SK-N-SH (cell line): ENCODE measurements around the gene TACR2. TPM values are rescaled to one million over a fixed set of nuclear protein-coding genes. Genes with fewer than 3 reads are reported as not detected.

Experiments used
- CTCF ChIA-PET: fragments of 300-600, 350-600 bp; formaldehyde crosslinking; extraction: SDS; loops from one replicate; lab custom pipeline; 2021; lab: Yijun Ruan, JAX
- POLR2A ChIA-PET: fragments of 350-600 bp; sonication (Branson Sonifier 250); formaldehyde crosslinking; extraction: SDS; loops from one replicate; lab custom pipeline; 2020; ENCODE audit warnings: antibody characterized with exemption, inconsistent platforms; lab: Yijun Ruan, JAX
- DNase-seq: peaks from one replicate; pipeline ENCODE4 v3.0.0; 2012
- H2AFZ ChIP-seq: fragments of 200-600 bp; sonication (generic); 2 replicates; pipeline ENCODE4 v1.8.1; 2016; ENCODE audit warnings: antibody characterized with exemption, mild to moderate bottlenecking, low read depth
- H3F3A ChIP-seq: fragments of 200-600 bp; sonication (generic); replicated peaks from 2 replicates; pipeline ENCODE3; 2016; ENCODE audit warnings: antibody characterized with exemption, mild to moderate bottlenecking; ENCODE audit not compliant: insufficient read depth
- H3K27ac ChIP-seq, 2 experiments: fragments of 200-500 bp in 1 of 2; fragments of 200-600 bp in 1 of 2; sonication (Bioruptor generic) in 1 of 2; sonication (generic), shearing (Covaris generic) in 1 of 2; 2 replicates each; pipeline versions ENCODE4 v1.5.1 to v1.6.1; 2014 to 2016; ENCODE audit warnings: low read depth in 2 of 2, inconsistent platforms in 1 of 2, low read length in 1 of 2, mild to moderate bottlenecking in 1 of 2, mixed read lengths in 1 of 2
- H3K27me3 ChIP-seq: fragments of 200-600 bp; sonication (generic), shearing (Covaris generic); 2 replicates; pipeline ENCODE4 v1.6.1; 2016; ENCODE audit warnings: mixed run types; ENCODE audit not compliant: insufficient read depth
- H3K36me3 ChIP-seq, 2 experiments: fragments of 200-500 bp in 1 of 2; fragments of 200-600 bp in 1 of 2; sonication (Bioruptor generic) in 1 of 2; sonication (generic) in 1 of 2; replicated peaks in 1 of 2; 2 replicates each; pipeline versions ENCODE3 to v1.5.1; 2014 to 2016; ENCODE audit warnings: low read length in 1 of 2, mild to moderate bottlenecking in 1 of 2; ENCODE audit not compliant: insufficient read depth in 2 of 2, control insufficient read depth in 1 of 2
- H3K4me1 ChIP-seq, 2 experiments: fragments of 200-500 bp in 1 of 2; fragments of 200-600 bp in 1 of 2; sonication (Bioruptor generic) in 1 of 2; sonication (generic), shearing (Covaris generic) in 1 of 2; 2 replicates each; pipeline versions ENCODE4 v1.5.1 to v1.6.1; 2014 to 2016; ENCODE audit warnings: low read depth in 1 of 2, low read length in 1 of 2, mixed run types in 1 of 2; ENCODE audit not compliant: insufficient read depth in 2 of 2, control insufficient read depth in 1 of 2
- H3K4me2 ChIP-seq: fragments of 200-600 bp; sonication (generic), shearing (Covaris generic); 2 replicates; pipeline ENCODE4 v1.6.1; 2017; ENCODE audit warnings: mixed run types
- H3K4me3 ChIP-seq, 2 experiments: fragments of 200-500 bp in 1 of 2; fragments of 200-600 bp in 1 of 2; sonication (Bioruptor generic) in 1 of 2; sonication (generic), shearing (Covaris generic) in 1 of 2; 2 replicates each; pipeline versions ENCODE4 v1.5.1 to v1.8.1; 2014 to 2016; ENCODE audit warnings: low read depth in 2 of 2, inconsistent platforms in 1 of 2, low read length in 1 of 2, mild to moderate bottlenecking in 1 of 2, mixed read lengths in 1 of 2, moderate library complexity in 1 of 2
- H3K79me2 ChIP-seq: fragments of 200-600 bp; sonication (generic); 2 replicates; pipeline ENCODE4 v1.8.1; 2017; ENCODE audit warnings: mild to moderate bottlenecking; ENCODE audit not compliant: insufficient read depth
- H3K9ac ChIP-seq: fragments of 200-600 bp; sonication (generic); 2 replicates; pipeline ENCODE4 v1.6.1; 2017; ENCODE audit warnings: mixed run types
- H3K9me2 ChIP-seq: fragments of 200-600 bp; sonication (generic); 2 replicates; pipeline ENCODE4 v1.6.1; 2017; ENCODE audit warnings: mixed run types
- H3K9me3 ChIP-seq: fragments of 200-600 bp; sonication (generic); 2 replicates; pipeline ENCODE4 v1.6.1; 2017; ENCODE audit warnings: mixed run types, mild to moderate bottlenecking, moderate library complexity
- H4K20me1 ChIP-seq: fragments of 200-600 bp; sonication (generic); 2 replicates; pipeline ENCODE4 v1.6.1; 2017; ENCODE audit warnings: mild to moderate bottlenecking, mixed run types; ENCODE audit not compliant: insufficient read depth
- CHD2 ChIP-seq: fragments of 150-350 bp; IDR thresholded peaks from 2 replicates; pipeline ENCODE4 v1.6.1; 2018; ENCODE audit warnings: low read length; ENCODE audit not compliant: partially characterized antibody
- EP300 ChIP-seq, 2 experiments: IDR thresholded peaks; 2 replicates each; pipeline versions ENCODE4 v1.4.0 to v1.6.1; 2012; ENCODE audit warnings: borderline replicate concordance in 1 of 2, low read depth in 1 of 2, low read length in 1 of 2
- FOXM1 ChIP-seq: IDR thresholded peaks from 2 replicates; pipeline ENCODE4 v1.4.0; 2012; ENCODE audit warnings: low read depth, mild to moderate bottlenecking
- GABPA ChIP-seq: IDR thresholded peaks from 2 replicates; pipeline ENCODE4 v1.4.0; 2012; ENCODE audit warnings: low read depth, mild to moderate bottlenecking
- MAX ChIP-seq: IDR thresholded peaks from 2 replicates; pipeline ENCODE4 v1.4.0; 2012; ENCODE audit warnings: low read depth
- NFIC ChIP-seq: IDR thresholded peaks from 2 replicates; pipeline ENCODE4 v1.4.0; 2012; ENCODE audit warnings: borderline replicate concordance
- POLR2AphosphoS5 ChIP-seq: IDR thresholded peaks from 2 replicates; pipeline ENCODE4 v1.6.1; 2012; ENCODE audit warnings: low read depth, low read length
- RAD21 ChIP-seq: IDR thresholded peaks from 2 replicates; pipeline ENCODE4 v1.6.1; 2012; ENCODE audit warnings: mild to moderate bottlenecking, low read length
- RCOR1 ChIP-seq: fragments of 150-350 bp; IDR thresholded peaks from 2 replicates; pipeline ENCODE4 v1.6.1; 2017; ENCODE audit warnings: antibody characterized with exemption, low read length
- SMC3 ChIP-seq: IDR thresholded peaks from 2 replicates; pipeline ENCODE4 v1.6.1; 2012; ENCODE audit warnings: low read depth, low read length, improper control_type of control experiment
- TAF1 ChIP-seq: IDR thresholded peaks from 2 replicates; pipeline ENCODE4 v1.6.1; 2012; ENCODE audit warnings: low read depth, mild to moderate bottlenecking, low read length, moderate library complexity, borderline replicate concordance
- TCF12 ChIP-seq: IDR thresholded peaks from 2 replicates; pipeline ENCODE4 v1.4.0; 2012
- TEAD4 ChIP-seq: IDR thresholded peaks from 2 replicates; pipeline ENCODE4 v1.4.0; 2012; ENCODE audit warnings: mild to moderate bottlenecking, borderline replicate concordance; ENCODE audit not compliant: insufficient read depth
- USF2 ChIP-seq: fragments of 150-350 bp; IDR thresholded peaks from 2 replicates; pipeline ENCODE4 v1.6.1; 2017; ENCODE audit warnings: antibody characterized with exemption, low read length, low read depth, borderline replicate concordance
- YY1 ChIP-seq: IDR thresholded peaks from 2 replicates; pipeline ENCODE4 v1.4.0; 2012; ENCODE audit warnings: low read depth, mild to moderate bottlenecking
- WGBS: methylation state at CpG from one replicate; pipeline ENCODE4 v1.1.6; 2017; ENCODE audit warnings: low lambda C conversion rate; 5-methylcytosine and 5-hydroxymethylcytosine counted together
- polyA plus RNA-seq, 3 experiments: library from polyadenylated mRNA; depleted of rRNA; stranded (reverse); fragments of >200 nt; gene quantifications; 2 replicates each; pipeline ENCODE4 v1.2.3, GENCODE V29; 2012
- TF ChIP-seq, protein P1 (sequence below): IDR thresholded peaks from 2 replicates; pipeline ENCODE4 v1.6.1; 2012; ENCODE audit warnings: mild to moderate bottlenecking, low read depth, low read length, moderate library complexity
- TF ChIP-seq, protein P2 (sequence below): IDR thresholded peaks from 2 replicates; pipeline ENCODE4 v1.4.0; 2012; ENCODE audit warnings: low read depth, borderline replicate concordance

Gene TACR2
- polyA plus RNA-seq, 1 of the 3 experiments (the other 2 are of a cell fraction) = 0.02 TPM

GRCh38 chr10:69461243-69462025 is 44.7 kb upstream of the TACR2 start:
- no peak overlapping the region for H3K4me2 ChIP-seq
- H2AFZ ChIP-seq = no peak overlapping the region
- H3K4me3 ChIP-seq = no peak overlapping the region
- POLR2A ChIA-PET = no interaction called here
- DNase-seq = no peak
- H3K9ac ChIP-seq = no peak overlapping the region
- H4K20me1 ChIP-seq = no peaks in the 10 kb centered on the region
- H3K36me3 ChIP-seq = no peaks in the 10 kb centered on the region
- no peak for TF ChIP-seq TEAD4
- TF ChIP-seq CHD2 = no peak
- TF ChIP-seq, protein P1, sequence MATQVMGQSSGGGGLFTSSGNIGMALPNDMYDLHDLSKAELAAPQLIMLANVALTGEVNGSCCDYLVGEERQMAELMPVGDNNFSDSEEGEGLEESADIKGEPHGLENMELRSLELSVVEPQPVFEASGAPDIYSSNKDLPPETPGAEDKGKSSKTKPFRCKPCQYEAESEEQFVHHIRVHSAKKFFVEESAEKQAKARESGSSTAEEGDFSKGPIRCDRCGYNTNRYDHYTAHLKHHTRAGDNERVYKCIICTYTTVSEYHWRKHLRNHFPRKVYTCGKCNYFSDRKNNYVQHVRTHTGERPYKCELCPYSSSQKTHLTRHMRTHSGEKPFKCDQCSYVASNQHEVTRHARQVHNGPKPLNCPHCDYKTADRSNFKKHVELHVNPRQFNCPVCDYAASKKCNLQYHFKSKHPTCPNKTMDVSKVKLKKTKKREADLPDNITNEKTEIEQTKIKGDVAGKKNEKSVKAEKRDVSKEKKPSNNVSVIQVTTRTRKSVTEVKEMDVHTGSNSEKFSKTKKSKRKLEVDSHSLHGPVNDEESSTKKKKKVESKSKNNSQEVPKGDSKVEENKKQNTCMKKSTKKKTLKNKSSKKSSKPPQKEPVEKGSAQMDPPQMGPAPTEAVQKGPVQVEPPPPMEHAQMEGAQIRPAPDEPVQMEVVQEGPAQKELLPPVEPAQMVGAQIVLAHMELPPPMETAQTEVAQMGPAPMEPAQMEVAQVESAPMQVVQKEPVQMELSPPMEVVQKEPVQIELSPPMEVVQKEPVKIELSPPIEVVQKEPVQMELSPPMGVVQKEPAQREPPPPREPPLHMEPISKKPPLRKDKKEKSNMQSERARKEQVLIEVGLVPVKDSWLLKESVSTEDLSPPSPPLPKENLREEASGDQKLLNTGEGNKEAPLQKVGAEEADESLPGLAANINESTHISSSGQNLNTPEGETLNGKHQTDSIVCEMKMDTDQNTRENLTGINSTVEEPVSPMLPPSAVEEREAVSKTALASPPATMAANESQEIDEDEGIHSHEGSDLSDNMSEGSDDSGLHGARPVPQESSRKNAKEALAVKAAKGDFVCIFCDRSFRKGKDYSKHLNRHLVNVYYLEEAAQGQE = no peak
- TF ChIP-seq RCOR1 = no peak
- TF ChIP-seq MAX = no peak
- TF ChIP-seq YY1 = no peak
- no peak for TF ChIP-seq TCF12
- no peak for TF ChIP-seq SMC3
- no peak for TF ChIP-seq EP300 (IDR thresholded peaks at IDR 0.05; ENCODE audit: borderline replicate concordance in 1 of 2, low read depth in 1 of 2, low read length in 1 of 2)
- no peak for TF ChIP-seq GABPA
- no peak for TF ChIP-seq FOXM1
- no peak for TF ChIP-seq POLR2AphosphoS5
- no peak for TF ChIP-seq RAD21
- TF ChIP-seq USF2 = no peak
- TF ChIP-seq, protein P2, sequence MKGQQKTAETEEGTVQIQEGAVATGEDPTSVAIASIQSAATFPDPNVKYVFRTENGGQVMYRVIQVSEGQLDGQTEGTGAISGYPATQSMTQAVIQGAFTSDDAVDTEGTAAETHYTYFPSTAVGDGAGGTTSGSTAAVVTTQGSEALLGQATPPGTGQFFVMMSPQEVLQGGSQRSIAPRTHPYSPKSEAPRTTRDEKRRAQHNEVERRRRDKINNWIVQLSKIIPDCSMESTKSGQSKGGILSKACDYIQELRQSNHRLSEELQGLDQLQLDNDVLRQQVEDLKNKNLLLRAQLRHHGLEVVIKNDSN = no peak
- no peak for TF ChIP-seq TAF1
- no peak for TF ChIP-seq NFIC
- H3K27ac ChIP-seq = no peak overlapping the region
- WGBS = 79% methylated on average over 3 of the region's 5 CpGs
- no peaks in the 10 kb centered on the region for H3K27me3 ChIP-seq
- H3K79me2 ChIP-seq = no peaks in the 10 kb centered on the region
- H3K9me2 ChIP-seq = no peaks in the 10 kb centered on the region
- H3K4me1 ChIP-seq = peaks cover 0 to 19% of the 10 kb centered on the region in 2 experiments; a peak in 1 of 4 replicates
- no peaks in the 10 kb centered on the region for H3K9me3 ChIP-seq
- no peaks in the 10 kb centered on the region for H3F3A ChIP-seq
- CTCF ChIA-PET = no interaction called here
